HEK293 (cell line): ENCODE measurements around the gene GALNS.
"Not testable (repeated sequence)": the region's sequence is repeated elsewhere in the genome, so short reads cannot be mapped to it uniquely, and the experiment has no call there.

Experiments
- CTCF ChIA-PET: fragments of 350-600 bp; formaldehyde crosslinking; extraction: SDS; loops from one replicate; lab custom pipeline; 2021; ENCODE audit warnings: antibody characterized with exemption; lab: Yijun Ruan, JAX
- POLR2A ChIA-PET: fragments of 300-600 bp; formaldehyde crosslinking; extraction: SDS; loops from one replicate; lab custom pipeline; 2020; ENCODE audit warnings: antibody characterized with exemption, inconsistent platforms; lab: Yijun Ruan, JAX
- H3K27ac ChIP-seq: fragments of 200-500 bp; sonication (Bioruptor generic); 2 replicates; pipeline ENCODE4 v1.5.1; 2014; ENCODE audit warnings: low read depth, low read length, control low read depth, inconsistent platforms; ENCODE audit errors: extremely low read depth
- H3K36me3 ChIP-seq, 2 experiments: fragments of 200-500 bp in 1 of 2; sonication (Bioruptor generic) in 1 of 2; 1 replicate in 1 of 2; 2 replicates in 1 of 2; pipeline ENCODE4 v1.5.1; 2014 to 2017; ENCODE audit warnings: inconsistent platforms in 2 of 2, low read length in 2 of 2; ENCODE audit not compliant: control insufficient read depth in 2 of 2, insufficient read depth in 1 of 2
- H3K4me1 ChIP-seq: fragments of 200-500 bp; sonication (Bioruptor generic); 2 replicates; pipeline ENCODE4 v1.5.1; 2014; ENCODE audit warnings: mild to moderate bottlenecking, low read length, inconsistent platforms; ENCODE audit not compliant: control insufficient read depth, insufficient read depth
- H3K4me3 ChIP-seq: 2 replicates; pipeline ENCODE4 v1.5.1; 2011; ENCODE audit warnings: low read depth, mild to moderate bottlenecking, control low read depth, low read length, moderate library complexity
- H3K9me3 ChIP-seq: fragments of 200-500 bp; sonication (Bioruptor generic); 2 replicates; pipeline ENCODE4 v1.5.1; 2014; ENCODE audit warnings: low read depth, low read length, inconsistent platforms; ENCODE audit not compliant: control insufficient read depth, insufficient read depth
- ATF2 ChIP-seq: fragments of 450-650 bp; formaldehyde crosslinking; IDR thresholded peaks from 2 replicates; pipeline ENCODE4 v1.5.1; 2016; ENCODE audit warnings: missing biosample characterization, missing genetic modification characterization, low read depth
- MZF1 ChIP-seq: fragments of 450-650 bp; formaldehyde crosslinking; IDR thresholded peaks from 2 replicates; pipeline ENCODE4 v1.5.1; 2017; ENCODE audit warnings: missing biosample characterization, missing genetic modification characterization, borderline replicate concordance
- WT1 ChIP-seq: fragments of 450-650 bp; formaldehyde crosslinking; IDR thresholded peaks from 2 replicates; pipeline ENCODE4 v1.5.1; 2016; ENCODE audit warnings: missing biosample characterization, missing genetic modification characterization
- ZBTB10 ChIP-seq: fragments of 450-650 bp; formaldehyde crosslinking; IDR thresholded peaks from 2 replicates; pipeline ENCODE4 v1.5.1; 2016; ENCODE audit warnings: missing biosample characterization, missing genetic modification characterization
- ZNF148 ChIP-seq: fragments of 450-650 bp; formaldehyde crosslinking; IDR thresholded peaks from 2 replicates; pipeline ENCODE4 v1.5.0; 2017; ENCODE audit warnings: missing biosample characterization, missing genetic modification characterization, borderline replicate concordance
- ZNF223 ChIP-seq: fragments of 450-650 bp; formaldehyde crosslinking; IDR thresholded peaks from 2 replicates; pipeline ENCODE4 v1.5.1; 2016; ENCODE audit warnings: missing biosample characterization, missing genetic modification characterization
- ZNF600 ChIP-seq: fragments of 450-650 bp; formaldehyde crosslinking; IDR thresholded peaks from 2 replicates; pipeline ENCODE4 v1.5.1; 2016; ENCODE audit warnings: missing biosample characterization, missing genetic modification characterization
- ZNF623 ChIP-seq: fragments of 450-650 bp; formaldehyde crosslinking; IDR thresholded peaks from 2 replicates; pipeline ENCODE4 v1.5.1; 2016; ENCODE audit warnings: missing biosample characterization, missing genetic modification characterization
- ZNF645 ChIP-seq: fragments of 450-650 bp; formaldehyde crosslinking; IDR thresholded peaks from 2 replicates; pipeline ENCODE4; 2016; ENCODE audit warnings: missing biosample characterization, missing genetic modification characterization

Gene GALNS

GRCh38 chr16:88892065-88892464, 35.3 kb upstream of the GALNS start (continued):
- TF ChIP-seq ZBTB10 (tag by site-specific recombination) (no peak), ZNF148 (tag by site-specific recombination) (no peak), ZNF223 (no peak), MZF1 (no peak), ATF2 (tag by site-specific recombination) (no peak)
- TF ChIP-seq, all 188 proteins: peak for 0

- no peaks in the 10 kb centered on the region for H3K4me1 ChIP-seq
- H3K27ac ChIP-seq, result no peak overlapping the region
- TF ChIP-seq ZNF600 (tag by site-specific recombination) (0 out of 2 replicates have a peak, but pooled peaks have one; percentile 11), ZNF623 (peak; percentile 70), ZNF645 (tag by site-specific recombination) (no peak)
- H3K4me3 ChIP-seq, result no peak overlapping the region
- no peaks in the 10 kb centered on the region for H3K9me3 ChIP-seq
- H3K36me3 ChIP-seq, result no peaks in the 10 kb centered on the region
- CTCF ChIA-PET, result no interaction called here
- POLR2A ChIA-PET, result no interaction called here
Observed at GRCh38 chr16:88891083-88891482, 34.3 kb upstream of the GALNS start.

GRCh38 chr16:88889702-88890352, 33.1 kb upstream of the GALNS start:
- H3K27ac ChIP-seq, H3K9me3 ChIP-seq, H3K4me3 ChIP-seq, H3K36me3 ChIP-seq, POLR2A ChIA-PET, H3K4me1 ChIP-seq: not testable (repeated sequence)
- 0 out of 2 replicates have a peak, but pooled peaks have one; percentile 17 for TF ChIP-seq WT1
- CTCF ChIA-PET, result interaction anchor here (0.6 kb wide), 1 partner anchor 18 kb away, joined by 3 read pairs; no protein-coding TSS in a partner anchor
